HepG2 (cell line): ENCODE results near the gene PLD1. TPM values are rescaled to one million over a fixed set of nuclear protein-coding genes. Genes with fewer than 3 reads are reported as not detected.
A peak's percentile ranks its signal among the peaks of the same experiment; 100 is the strongest.

Experiments used
- AGO2 ChIP-seq: fragments of 200-400 bp; formaldehyde crosslinking; optimal IDR thresholded peaks from 2 replicates; pipeline ENCODE3; 2017; ENCODE audit warnings: mild to moderate bottlenecking, low read depth, low read length, moderate library complexity
- ARID3A ChIP-seq: IDR thresholded peaks from 2 replicates; pipeline ENCODE4 v1.6.1; 2012; ENCODE audit warnings: low read depth, low read length, improper control_type of control experiment
- E2F5 ChIP-seq: sonication (generic); formaldehyde crosslinking; conservative IDR thresholded peaks from 2 replicates; pipeline ENCODE4 v1.4.0; 2020; ENCODE audit warnings: missing genetic modification reagents
- GLI4 ChIP-seq: sonication (generic); formaldehyde crosslinking; IDR thresholded peaks from 2 replicates; pipeline ENCODE4 v1.5.1; 2020; ENCODE audit warnings: missing genetic modification reagents, mild to moderate bottlenecking, moderate library complexity, borderline replicate concordance
- PHF5A ChIP-seq: IDR thresholded peaks from one replicate; pipeline ENCODE4 v1.6.1; 2018; ENCODE audit warnings: low read depth, missing genetic modification reagents; ENCODE audit not compliant: unreplicated experiment
- PRMT3 ChIP-seq: sonication (generic); formaldehyde crosslinking; IDR thresholded peaks from 2 replicates; pipeline ENCODE4 v1.8.1; 2022; ENCODE audit warnings: low read depth, mild to moderate bottlenecking, moderate library complexity, missing genetic modification reagents, borderline replicate concordance
- ZNF496 ChIP-seq: sonication (generic); formaldehyde crosslinking; IDR thresholded peaks from 2 replicates; pipeline ENCODE4 v1.8.1; 2023; ENCODE audit warnings: mild to moderate bottlenecking, moderate library complexity, missing genetic modification reagents; ENCODE audit not compliant: insufficient replicate concordance
- polyA plus RNA-seq, 8 experiments: library from polyadenylated mRNA; depleted of rRNA in 3 of 8; stranded (reverse) in 7 of 8; unstranded in 1 of 8; fragments of >200 nt; fragmentation: Illumina TruSeq in 4 of 8; extraction: Trizol in 4 of 8; gene quantifications; 2 replicates each; pipeline versions ENCODE4 v1.2.1 to v1.2.3, GENCODE V29; 2011 to 2016; ENCODE audit warnings: low read depth in 4 of 8, missing spikeins in 1 of 8, mixed read lengths in 1 of 8; ENCODE audit not compliant: insufficient read depth in 1 of 8
- total RNA-seq, 5 experiments: library from RNA; depleted of rRNA; stranded (reverse); fragments of >200 nt; fragmentation: Illumina TruSeq; extraction: Trizol; gene quantifications; 2 replicates each; pipeline ENCODE4 v1.2.3, GENCODE V29; 2016; ENCODE audit warnings: low read depth in 1 of 5
- TF ChIP-seq, protein P1 (sequence below): sonication (generic); formaldehyde crosslinking; IDR thresholded peaks from 2 replicates; pipeline ENCODE4 v1.4.0; 2020; ENCODE audit warnings: missing genetic modification reagents
- TF ChIP-seq, protein P2 (sequence below): sonication (generic); formaldehyde crosslinking; IDR thresholded peaks from 2 replicates; pipeline ENCODE4 v1.5.1; 2020; ENCODE audit warnings: missing genetic modification reagents, mild to moderate bottlenecking, borderline replicate concordance
- TF ChIP-seq, protein P3 (sequence below): sonication (generic); formaldehyde crosslinking; IDR thresholded peaks from 2 replicates; pipeline ENCODE4 v1.5.0; 2020; ENCODE audit warnings: mild to moderate bottlenecking, missing genetic modification reagents, borderline replicate concordance
- TF ChIP-seq, protein P4 (sequence below): IDR thresholded peaks from 2 replicates; pipeline ENCODE4 v1.6.1; 2016; ENCODE audit warnings: low read depth

Gene PLD1
- total and polyA plus RNA-seq, 2 of the 13 experiments (the other 11 are each of a cell fraction or from before 2014, with no cell fraction given), result 27.1 to 59.4 TPM

GRCh38 chr3:171838218-171838720, 28.0 kb upstream of the PLD1 start (continued):
- TF ChIP-seq, protein P1, sequence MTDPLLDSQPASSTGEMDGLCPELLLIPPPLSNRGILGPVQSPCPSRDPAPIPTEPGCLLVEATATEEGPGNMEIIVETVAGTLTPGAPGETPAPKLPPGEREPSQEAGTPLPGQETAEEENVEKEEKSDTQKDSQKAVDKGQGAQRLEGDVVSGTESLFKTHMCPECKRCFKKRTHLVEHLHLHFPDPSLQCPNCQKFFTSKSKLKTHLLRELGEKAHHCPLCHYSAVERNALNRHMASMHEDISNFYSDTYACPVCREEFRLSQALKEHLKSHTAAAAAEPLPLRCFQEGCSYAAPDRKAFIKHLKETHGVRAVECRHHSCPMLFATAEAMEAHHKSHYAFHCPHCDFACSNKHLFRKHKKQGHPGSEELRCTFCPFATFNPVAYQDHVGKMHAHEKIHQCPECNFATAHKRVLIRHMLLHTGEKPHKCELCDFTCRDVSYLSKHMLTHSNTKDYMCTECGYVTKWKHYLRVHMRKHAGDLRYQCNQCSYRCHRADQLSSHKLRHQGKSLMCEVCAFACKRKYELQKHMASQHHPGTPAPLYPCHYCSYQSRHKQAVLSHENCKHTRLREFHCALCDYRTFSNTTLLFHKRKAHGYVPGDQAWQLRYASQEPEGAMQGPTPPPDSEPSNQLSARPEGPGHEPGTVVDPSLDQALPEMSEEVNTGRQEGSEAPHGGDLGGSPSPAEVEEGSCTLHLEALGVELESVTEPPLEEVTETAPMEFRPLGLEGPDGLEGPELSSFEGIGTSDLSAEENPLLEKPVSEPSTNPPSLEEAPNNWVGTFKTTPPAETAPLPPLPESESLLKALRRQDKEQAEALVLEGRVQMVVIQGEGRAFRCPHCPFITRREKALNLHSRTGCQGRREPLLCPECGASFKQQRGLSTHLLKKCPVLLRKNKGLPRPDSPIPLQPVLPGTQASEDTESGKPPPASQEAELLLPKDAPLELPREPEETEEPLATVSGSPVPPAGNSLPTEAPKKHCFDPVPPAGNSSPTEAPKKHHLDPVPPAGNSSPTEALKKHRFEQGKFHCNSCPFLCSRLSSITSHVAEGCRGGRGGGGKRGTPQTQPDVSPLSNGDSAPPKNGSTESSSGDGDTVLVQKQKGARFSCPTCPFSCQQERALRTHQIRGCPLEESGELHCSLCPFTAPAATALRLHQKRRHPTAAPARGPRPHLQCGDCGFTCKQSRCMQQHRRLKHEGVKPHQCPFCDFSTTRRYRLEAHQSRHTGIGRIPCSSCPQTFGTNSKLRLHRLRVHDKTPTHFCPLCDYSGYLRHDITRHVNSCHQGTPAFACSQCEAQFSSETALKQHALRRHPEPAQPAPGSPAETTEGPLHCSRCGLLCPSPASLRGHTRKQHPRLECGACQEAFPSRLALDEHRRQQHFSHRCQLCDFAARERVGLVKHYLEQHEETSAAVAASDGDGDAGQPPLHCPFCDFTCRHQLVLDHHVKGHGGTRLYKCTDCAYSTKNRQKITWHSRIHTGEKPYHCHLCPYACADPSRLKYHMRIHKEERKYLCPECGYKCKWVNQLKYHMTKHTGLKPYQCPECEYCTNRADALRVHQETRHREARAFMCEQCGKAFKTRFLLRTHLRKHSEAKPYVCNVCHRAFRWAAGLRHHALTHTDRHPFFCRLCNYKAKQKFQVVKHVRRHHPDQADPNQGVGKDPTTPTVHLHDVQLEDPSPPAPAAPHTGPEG, result no peak
- TF ChIP-seq, protein P2, sequence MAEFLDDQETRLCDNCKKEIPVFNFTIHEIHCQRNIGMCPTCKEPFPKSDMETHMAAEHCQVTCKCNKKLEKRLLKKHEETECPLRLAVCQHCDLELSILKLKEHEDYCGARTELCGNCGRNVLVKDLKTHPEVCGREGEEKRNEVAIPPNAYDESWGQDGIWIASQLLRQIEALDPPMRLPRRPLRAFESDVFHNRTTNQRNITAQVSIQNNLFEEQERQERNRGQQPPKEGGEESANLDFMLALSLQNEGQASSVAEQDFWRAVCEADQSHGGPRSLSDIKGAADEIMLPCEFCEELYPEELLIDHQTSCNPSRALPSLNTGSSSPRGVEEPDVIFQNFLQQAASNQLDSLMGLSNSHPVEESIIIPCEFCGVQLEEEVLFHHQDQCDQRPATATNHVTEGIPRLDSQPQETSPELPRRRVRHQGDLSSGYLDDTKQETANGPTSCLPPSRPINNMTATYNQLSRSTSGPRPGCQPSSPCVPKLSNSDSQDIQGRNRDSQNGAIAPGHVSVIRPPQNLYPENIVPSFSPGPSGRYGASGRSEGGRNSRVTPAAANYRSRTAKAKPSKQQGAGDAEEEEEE (CRISPR knock-in tag), result no peak
- TF ChIP-seq ZNF496 (CRISPR knock-in tag) (no peak), AGO2 (no peak), E2F5 (CRISPR knock-in tag) (no peak), PHF5A (peak; percentile 12), ARID3A (0 out of 2 replicates have a peak, but pooled peaks have one; percentile 2), PRMT3 (CRISPR knock-in tag) (no peak), GLI4 (no peak)
- TF ChIP-seq, protein P3, sequence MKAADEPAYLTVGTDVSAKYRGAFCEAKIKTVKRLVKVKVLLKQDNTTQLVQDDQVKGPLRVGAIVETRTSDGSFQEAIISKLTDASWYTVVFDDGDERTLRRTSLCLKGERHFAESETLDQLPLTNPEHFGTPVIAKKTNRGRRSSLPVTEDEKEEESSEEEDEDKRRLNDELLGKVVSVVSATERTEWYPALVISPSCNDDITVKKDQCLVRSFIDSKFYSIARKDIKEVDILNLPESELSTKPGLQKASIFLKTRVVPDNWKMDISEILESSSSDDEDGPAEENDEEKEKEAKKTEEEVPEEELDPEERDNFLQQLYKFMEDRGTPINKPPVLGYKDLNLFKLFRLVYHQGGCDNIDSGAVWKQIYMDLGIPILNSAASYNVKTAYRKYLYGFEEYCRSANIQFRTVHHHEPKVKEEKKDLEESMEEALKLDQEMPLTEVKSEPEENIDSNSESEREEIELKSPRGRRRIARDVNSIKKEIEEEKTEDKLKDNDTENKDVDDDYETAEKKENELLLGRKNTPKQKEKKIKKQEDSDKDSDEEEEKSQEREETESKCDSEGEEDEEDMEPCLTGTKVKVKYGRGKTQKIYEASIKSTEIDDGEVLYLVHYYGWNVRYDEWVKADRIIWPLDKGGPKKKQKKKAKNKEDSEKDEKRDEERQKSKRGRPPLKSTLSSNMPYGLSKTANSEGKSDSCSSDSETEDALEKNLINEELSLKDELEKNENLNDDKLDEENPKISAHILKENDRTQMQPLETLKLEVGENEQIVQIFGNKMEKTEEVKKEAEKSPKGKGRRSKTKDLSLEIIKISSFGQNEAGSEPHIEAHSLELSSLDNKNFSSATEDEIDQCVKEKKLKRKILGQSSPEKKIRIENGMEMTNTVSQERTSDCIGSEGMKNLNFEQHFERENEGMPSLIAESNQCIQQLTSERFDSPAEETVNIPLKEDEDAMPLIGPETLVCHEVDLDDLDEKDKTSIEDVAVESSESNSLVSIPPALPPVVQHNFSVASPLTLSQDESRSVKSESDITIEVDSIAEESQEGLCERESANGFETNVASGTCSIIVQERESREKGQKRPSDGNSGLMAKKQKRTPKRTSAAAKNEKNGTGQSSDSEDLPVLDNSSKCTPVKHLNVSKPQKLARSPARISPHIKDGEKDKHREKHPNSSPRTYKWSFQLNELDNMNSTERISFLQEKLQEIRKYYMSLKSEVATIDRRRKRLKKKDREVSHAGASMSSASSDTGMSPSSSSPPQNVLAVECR (CRISPR knock-in tag), result 0 out of 2 replicates have a peak, but pooled peaks have one; percentile 39
- TF ChIP-seq, protein P4, sequence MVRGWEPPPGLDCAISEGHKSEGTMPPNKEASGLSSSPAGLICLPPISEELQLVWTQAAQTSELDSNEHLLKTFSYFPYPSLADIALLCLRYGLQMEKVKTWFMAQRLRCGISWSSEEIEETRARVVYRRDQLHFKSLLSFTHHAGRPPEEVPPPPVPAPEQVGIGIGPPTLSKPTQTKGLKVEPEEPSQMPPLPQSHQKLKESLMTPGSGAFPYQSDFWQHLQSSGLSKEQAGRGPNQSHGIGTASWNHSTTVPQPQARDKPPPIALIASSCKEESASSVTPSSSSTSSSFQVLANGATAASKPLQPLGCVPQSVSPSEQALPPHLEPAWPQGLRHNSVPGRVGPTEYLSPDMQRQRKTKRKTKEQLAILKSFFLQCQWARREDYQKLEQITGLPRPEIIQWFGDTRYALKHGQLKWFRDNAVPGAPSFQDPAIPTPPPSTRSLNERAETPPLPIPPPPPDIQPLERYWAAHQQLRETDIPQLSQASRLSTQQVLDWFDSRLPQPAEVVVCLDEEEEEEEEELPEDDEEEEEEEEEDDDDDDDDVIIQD (CRISPR knock-in tag), result no peak
